CD4-positive, alpha-beta T cell treated with Interleukin-6 for 4 hours (primary cell): ENCODE data around the gene MED27.

Experiments used
- DNase-seq: peaks from one replicate; pipeline ENCODE4 v3.0.0-alpha.2; 2020; ENCODE audit warnings: mixed read lengths

MED27 gene

DNA sequence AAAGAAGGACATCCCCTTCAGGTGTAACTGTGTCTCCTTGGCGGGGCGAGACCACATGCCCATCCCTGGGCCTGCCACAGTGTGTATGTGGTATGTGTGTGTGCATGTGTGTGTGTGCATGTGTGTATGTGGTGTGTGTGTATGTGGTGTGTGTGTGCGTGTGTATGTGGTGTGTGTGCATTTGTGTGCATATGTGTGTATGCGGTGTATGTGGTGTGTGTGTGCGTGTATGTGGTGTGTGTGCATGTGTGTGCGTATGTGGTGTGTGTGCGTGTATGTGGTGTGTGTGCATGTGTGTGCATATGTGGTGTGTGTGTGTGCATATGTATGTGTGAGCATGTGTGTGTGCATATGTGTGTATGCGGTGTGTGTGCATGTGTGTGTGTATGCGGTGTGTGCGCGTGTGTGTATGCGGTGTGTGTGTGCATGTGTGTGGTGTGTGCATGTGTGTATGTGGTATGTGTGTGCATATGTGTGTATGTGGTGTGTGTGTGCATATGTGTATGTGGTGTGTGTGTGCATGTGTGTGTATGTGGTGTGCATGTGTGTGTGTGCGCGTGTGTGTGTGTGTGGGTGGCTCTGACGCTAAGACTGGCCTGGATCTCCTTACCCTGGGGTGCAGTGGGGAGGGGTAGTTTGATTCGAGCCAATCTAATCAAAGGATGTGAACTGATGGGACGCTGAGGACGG, 231.9 kb downstream of the MED27 start:
- DNase-seq, result no peak

DNA sequence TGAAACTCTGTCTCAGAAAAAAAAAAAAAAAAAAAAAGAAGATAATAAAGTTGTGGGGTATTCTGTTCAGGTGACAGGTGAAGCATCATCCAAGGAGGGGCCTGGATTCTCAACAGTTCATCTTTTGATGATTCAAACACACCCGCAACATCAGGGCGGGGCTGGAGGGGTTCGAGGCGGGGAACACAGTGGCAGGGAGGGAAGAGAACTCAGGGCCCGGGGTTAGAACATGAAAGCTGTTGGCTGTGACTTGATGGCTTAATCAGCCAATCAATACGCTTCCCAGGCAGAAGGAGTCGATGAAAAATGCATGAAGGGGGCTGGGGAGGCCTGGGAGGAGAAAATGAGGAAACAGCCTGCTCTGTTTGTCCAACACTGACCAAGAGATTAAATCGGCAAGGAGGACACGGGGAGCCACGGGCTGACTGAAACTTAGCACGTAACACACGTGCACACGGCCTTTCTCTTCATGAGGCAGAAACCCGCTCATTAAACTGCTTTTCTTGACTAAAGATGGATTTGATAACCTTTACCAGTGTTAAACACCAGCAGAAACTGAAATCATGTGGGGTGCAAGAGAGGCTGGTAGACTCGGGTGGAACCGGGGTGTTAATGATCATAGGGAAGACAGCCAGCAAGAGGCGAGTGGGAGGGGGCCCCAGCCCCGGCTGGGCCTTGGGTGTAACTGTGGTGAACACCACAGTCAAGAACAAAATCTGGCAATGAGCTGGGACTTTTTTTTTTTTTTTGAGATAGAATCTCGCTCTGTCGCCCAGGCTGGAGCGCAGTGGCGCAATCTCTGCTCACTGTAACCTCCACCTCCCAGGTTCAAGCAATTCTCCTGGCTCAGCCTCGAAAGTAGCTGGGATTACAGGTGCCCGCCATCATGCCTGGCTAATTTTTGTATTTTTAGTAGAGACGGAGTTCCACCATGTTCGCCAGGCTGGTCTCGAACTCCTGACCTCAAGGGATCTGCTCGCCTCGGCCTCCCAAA, 234.1 kb downstream of the MED27 start:
- no peak for DNase-seq

DNA sequence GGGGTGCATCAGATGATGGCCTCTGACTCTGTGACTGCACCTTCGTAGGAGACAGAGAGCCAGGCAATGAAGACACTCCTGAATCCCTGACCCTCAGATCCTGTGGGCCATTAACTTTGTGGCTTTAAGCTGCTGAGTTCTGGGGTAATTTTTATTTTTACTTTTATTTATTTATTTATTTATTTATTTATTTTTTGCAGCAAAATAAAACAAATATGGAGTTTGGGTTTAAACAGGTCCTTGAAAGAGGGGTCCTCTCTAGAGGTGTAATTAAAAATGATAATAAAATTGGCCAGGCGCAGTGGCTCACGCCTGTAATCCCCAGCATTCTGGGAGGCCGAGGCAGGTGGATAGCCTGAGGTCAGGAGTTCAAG, 234.9 kb downstream of the MED27 start:
- DNase-seq, result no peak

DNA sequence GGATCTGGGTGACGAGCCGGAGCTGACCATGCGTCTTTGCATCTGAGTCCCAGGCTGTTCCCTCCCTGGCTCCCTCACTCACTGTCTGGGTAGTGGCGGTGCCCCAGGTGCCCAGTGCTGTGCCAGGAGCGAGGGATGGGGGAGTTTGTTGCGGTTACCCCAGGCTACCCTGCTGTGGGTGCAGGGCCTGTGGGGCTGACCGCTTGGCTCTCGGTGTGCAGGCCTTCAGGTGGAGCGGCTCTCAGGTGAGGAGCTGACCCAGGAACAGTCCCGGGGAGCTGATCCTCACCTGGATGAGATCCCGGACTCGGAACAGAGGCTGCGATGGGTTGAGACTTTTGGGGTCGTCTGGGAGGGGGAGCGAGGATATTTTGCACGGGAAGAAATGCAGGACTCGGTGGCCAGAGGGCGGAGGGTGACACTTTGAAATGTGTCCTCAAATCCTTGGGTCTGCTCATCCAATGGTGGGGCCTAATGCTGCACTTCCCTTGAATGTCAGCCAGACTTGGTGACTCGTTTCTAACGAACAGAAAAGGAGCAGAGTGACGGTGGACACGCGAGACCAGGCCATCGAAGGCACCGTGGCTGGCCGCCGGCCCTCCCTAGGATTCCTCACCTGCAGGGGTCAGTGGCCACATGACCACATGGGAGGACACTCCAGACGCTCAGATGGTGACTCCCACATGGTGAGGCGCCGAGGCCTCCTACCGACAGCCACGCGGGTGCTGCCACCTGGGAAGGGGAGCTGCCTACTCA, 235.5 kb downstream of the MED27 start:
- no peak for DNase-seq

DNA sequence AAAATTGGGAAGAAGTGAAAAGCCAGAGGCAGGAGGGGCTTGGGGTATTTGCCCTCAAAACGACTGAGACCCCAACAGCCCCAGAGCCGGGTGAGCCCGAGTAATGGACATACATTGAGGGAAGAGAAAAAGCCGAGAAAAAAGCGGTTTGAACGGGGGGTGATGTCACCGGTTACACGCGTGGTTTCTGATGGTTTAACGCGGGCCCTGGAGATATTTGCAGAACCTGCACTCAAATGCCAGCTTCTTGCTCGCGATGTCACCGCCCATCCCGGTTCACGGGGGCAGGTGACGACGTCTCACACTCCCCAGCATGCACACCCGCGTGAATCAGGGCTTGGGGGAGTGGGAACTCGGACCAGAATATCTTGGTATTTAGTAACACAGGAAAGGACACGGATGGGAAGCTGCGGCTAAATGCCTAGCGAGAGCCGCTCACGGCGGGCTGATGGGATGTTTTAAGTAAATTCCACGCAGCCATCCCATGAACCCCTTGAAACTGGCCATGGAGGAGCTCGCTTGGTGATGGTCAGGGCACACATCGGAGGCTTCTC, 237.8 kb downstream of the MED27 start:
- no peak for DNase-seq

DNA sequence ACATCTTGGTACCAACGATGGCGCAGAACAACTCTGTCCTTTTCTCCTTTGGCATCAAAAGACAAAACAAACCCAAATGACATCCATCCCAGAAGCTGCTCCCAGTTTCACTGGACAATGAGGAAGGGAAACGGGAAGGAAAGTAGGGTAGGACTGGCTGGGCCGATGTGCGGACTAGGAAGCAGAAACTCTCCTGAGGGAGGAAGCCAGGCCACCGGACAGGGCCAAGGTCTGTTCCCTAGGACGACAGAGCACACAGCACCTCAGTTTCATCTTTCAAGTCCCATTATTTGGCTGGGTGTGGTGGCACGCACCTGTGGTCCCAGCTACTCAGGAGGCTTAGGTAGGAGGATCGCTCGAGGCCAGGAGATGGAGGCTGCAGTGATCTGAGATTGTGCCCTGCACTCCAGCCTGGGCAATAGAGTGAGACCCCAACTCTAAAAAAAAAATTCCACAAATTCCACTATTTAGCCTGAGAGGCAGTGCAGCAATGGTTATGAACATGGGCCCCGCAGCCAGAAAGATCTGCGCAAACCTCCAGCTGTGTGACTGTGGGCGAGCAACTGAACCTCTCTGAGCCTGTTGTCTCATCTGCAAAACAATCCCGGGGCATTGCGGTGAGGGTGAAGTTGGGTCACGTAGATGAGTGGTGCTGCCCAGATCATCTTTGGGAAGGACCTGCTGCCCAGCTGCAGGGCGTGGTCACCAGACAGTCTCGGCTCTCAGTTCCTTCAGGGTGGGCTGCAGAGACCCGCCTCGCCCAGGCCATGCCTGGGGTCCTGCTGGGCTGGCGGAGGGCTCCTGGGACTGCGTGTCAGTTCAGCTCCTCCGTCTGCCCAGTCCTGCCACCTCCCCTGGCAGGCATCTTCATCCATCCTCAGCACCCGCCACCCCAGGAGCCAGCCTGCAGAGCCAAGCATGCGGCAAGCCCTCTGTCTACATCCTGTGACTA, 238.6 kb downstream of the MED27 start:
- DNase-seq, result no peak

DNA sequence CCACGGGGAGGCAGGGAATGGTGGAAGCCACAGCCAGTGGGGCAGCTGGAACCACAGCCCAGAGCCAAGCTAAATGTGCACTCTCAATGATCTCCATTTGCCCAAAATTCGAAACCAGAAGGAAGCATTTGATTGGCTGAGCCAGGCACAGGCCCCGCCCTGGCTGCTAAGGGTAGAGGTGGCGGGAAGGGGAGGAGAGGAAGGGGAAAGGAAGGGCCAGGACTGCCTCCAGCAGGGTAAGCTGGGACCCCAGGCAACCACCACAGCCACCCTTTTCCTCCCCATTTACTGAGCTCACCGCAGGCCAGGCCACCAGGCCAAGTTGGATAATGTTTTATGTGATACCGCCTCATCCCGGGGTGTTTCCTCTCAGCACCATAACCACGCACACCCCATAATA, 239.4 kb downstream of the MED27 start:
- no peak for DNase-seq

DNA sequence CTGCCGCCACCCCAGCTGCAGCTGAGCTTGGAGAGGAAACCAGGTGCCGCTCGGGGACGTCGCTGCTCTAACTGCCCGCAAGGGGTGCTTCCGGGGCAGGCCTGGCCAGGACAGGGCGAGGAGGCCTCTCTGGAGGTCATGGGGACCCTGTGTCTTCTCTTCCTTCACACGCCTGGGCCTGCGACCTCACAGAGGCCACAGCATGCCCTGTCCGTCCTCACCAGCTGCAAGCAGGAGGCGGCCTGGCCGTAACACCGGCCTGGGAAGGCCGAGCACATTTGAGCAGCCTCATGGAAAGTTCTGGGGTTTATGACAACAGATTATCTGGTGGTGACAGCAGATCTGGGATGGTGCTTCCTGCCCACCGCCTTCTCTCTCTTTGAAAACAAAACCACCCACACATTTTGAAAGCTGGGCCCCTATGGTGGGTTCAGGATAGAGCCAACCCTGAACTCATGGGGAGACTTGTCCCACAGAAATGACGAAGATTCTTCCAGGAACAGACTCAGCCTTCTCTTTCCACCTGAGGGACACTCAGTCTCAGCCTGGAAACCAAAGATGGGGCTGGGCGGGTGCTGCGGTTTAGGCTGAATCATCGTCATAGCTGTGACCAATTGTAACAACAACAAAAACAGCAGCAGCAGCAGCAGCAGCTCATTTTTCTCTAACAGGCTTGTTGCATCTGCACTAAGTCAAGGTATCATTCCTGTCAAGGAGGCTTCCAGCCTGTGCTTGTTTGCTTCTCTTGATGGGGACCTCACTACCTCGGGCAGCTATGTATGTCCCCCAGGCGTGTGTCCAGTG, 240.2 kb downstream of the MED27 start:
- peak; percentile 55 for DNase-seq

DNA sequence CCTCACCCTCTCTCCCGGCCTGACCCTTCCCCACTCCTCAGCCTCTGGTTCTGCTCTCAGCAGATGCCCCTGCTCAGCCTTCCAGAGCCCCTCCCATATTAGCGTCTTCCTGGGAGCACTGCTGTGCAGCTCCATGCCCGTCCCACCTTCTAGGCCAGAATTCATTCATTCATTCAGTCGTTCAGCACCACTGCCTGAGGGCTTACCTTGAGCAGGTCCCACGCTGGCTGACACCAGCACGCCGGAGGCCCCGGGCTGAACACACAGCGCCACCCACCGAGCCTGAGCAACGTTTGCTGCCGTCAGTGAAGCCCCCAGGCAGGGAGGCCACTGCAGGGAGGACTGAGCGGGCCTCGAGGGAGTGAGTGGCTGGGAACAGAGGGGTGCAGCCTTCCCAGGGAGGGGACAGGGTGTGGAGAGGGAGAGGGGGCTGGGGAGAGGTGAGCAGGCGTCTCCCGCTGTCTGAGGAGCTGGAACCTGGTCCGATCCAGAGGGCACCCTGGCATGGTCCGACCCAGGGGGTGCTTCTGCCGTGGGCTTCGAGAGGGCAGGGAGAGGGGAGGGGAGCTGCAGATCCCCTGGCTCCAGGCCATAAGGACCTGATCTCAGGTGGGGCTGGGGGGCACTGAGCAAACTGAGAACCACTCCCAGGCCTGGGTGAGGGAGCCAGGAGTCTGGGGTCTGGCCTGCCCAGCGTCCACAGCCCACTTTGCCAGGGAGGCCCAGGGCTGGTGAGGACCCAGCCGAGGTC, 241.0 kb downstream of the MED27 start:
- no peak for DNase-seq

DNA sequence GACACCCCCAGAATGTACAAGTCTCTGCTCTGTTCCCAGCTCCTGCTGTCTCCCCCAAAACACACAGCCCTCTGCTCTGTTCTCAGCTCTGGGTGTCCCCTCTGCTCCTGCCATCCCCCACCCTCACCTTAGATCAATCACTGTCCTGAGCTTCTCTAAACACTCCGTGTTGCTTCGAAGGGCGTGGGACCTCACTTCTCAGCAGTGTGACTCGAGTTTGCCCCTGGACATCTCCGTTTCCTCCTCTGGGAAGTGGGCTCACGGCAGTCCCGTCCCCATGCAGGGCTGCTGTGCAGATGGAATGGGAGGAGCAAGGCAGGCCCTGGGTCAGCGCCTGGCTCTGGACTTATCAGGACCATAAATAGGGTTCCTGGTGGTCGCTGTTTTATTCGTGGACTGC, 241.8 kb downstream of the MED27 start:
- DNase-seq, result no peak

DNA sequence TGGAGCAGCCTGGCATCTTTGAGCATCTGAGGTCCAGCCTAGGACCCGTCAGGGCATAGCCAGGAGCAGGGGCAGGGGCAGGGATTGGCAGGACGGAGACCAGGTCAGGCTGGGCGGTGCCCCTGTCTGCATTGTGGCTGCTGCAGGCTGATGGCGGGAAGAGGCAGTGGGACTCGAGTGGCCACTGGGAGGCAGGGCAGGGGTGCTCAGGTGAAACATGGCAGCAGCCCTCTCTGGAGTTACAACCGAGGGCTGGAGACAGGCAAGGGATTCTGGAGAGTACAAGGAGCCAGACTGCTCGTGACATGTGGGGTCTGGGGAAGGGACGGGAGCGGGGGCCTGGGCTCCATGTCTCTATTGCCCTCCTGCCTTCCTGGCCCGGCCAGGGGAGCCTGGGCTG, 242.4 kb downstream of the MED27 start:
- DNase-seq, result no peak

DNA sequence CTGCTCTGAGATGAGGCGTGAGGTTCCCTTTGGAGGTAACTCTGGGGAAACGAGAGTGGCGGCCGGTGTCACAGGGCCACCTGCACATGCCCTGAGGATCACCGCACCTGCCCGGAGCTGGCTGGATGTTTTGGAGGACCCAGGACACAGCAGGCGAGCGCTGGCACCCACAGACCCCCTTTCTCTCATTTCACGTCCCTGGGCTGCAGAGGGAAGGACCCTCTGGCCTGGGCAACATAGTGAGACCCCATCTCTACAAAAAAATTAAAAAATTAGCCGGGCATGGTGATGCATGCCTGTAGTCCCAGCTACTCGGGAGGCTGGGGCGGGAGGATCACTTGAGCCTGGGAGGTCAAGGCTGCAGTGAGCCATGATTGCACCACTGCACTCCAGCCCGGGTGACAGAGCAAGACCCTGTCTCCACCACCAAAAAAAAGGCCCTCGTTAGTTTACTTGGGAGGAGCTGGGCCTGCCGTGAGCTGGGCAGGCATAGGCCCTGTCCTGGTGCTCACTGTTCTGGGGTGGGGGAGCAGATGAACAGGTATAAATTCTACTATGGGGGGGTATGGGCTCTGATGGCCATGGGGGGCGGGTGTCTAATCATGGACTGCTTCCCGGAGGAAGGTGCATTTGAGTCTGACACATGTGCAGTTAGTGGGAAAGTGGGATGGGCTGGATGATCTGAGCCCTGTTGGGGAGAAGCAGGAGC, 242.9 kb downstream of the MED27 start:
- no peak for DNase-seq

DNA sequence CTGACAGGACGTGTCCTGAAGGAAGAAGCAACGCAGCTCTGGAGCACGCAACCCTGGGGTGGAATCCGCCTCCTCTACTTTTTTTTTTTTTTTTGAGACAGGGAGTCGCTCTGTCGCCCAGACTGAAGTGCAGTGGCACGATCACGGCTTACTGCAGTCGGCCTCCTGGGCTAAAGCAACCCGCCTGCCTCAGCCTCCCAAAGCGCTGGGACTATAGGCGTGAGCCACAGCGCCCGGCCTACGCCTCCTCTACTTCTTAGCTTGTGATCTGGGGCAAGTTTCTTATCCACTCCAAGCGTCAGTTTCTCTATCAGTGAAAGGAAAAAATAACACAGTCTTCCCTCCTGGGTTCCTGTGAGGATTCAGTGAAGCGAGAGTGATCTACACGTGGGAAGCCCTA, 243.6 kb downstream of the MED27 start:
- no peak for DNase-seq

DNA sequence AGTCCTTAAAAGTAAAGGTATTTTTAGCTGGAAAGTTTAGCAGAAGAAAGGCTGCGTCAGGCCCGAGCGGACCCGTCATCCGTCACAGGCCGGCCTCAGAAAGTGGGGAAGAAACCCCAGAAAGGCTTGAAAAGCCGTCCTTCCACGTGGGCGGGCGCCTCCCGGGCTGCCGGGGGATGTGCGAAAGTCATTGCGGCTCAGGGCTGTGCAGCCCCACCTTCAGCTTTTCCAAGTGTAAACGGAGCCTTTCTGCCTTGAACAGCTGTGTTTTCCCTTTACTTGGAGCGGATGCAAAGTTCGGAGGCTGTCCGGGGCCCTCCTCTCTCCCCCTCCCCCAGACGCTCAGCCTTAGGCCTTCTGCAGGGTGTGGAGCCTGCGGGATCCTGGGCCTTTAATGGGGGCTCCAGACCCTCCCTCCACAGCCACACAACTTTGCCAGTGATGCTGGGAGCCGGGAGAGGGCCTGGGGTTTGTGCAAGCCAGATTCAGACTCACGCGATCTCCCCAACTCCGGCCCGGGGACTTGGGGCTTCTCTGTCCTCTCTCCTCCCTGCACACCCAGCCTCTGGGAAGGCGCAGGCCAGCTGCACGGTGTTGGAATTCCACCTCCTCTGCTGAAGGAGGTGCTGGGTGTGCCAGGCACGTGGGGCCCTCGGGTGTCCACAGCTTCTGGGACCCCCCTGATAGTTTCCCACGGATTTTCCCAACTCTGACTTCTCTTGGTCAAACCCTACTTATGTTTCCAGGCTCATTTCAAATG, 244.3 kb downstream of the MED27 start:
- DNase-seq, result no peak

DNA sequence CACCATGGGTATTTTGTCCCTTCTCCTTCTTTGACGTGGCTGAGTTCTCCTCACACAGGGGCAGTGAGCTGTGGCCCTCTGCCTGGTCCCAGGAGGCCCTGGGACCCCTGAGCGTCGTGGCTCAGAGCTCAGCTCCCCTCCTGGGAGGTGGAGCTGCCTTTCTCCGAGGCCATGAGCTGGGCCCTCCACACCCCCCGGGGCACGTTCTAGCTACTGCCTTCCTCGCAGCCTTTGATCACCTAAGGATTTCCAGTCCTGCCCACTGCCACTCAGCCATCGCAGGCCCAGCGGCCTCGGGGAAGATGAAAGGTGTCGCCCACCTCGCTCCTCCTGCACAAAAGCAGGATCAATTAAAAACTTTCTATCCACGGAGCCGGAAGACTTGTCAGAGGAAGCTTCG, 244.9 kb downstream of the MED27 start:
- no peak for DNase-seq

DNA sequence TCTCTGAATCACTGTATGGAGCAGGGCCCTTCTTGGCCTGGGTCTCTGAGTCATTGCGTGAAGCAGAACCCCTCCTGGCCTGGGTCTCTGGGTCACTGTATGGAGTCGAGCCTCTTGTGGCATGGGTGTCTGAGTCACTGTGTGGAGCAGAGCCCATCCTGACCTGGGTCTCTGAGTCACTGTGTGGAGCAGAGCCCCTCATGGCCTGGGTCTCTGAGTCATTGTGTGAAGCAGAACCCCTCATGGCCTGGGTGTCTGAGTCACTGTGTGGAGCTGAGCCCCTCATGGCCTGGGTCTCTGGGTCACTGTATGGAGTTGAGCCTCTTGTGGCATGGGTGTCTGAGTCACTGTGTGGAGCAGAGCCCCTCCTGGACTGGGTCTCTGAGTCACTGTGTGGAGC, 245.8 kb downstream of the MED27 start:
- DNase-seq, result no peak

DNA sequence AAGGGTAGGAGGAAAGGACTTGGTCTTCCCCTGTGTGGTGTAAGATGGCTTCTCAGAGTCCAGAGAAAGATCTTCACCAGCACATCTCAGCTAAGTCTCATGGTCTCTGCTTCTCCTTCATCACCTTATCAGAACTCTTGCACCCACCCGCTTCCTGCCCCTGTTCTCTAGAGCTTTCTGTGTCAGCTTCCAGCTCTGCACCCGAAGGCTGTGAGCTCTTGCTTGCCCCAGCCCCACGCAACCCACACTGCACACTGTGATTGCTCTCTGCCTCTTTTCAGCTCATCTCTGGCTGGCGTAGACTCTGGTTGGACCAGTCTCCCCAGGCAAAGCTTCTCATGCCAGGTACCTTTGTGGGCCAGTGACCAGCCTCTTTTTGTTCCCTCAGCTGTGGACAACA, 246.6 kb downstream of the MED27 start:
- DNase-seq, result no peak

DNA sequence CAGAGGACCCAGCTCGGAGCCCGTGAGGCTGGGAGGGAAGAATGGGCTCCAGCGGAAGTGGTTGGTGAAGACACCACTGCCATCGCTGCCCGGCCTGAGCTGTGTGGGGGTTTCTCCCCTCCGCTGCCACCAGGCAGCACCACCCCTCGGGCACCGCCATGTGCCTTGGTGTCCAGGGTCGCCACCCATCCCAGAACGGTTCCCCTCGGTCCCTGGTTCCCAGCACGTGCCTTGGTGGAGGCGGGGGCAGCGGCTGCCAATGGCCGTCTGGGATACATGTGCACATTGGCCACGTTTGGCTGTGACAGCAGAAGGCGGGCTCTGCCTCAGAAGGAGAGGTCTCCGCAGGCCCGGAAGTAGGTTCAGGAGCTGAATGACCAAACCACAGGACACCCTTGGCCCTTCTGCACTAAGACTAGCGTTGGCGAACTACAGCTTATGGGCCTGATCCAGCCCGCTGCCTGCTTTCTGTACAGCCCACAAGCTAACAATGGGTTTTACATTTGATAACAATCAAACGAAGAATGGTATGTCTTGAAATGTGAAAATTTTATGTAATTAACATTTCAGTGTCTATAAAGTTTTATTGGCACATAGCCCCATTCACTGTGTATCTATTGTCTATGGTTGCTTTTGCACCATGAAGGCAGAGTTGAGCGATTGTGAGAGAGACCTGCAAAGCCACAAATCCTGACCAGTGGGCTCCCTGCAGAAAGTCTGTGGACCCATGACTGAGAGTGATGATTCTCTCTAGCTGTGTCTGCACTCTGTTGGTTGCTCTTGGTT, 248.1 kb downstream of the MED27 start:
- DNase-seq, result no peak
